ENCODE results near the gene EIF2D.

The EIF2D gene

DNA sequence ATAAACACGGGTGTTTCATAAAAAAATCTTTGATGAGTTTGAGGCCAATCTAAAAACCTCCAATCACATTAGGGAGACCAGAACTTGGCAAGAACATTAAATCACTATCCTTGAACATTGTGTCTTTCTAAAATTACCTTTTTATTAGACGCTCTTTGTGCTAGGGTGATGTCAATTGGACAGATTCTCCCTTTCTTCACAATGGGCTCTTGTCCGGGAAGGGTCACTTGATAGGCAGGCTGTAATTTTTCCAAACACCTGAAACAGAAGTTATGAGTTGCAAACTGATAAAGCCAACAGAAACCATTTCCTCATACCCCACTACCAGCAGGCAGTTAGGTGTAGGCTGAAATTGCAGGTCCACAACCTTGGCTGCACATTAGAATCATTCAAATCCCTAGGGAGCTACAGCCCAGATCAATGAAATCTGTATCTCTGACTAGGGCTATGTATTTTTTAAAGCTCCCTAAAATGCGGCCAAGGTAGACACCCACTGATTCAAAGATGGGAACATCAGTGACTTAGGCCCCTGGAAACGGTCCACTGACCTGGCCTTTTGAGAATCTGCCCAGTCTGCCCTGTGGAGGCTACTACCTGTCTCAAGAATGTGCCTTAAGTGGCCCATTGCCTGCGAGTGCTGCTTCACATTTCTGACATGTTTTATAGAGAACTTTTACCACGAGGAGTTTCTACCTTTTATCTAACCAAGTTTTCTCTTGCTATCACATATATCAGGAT is 16.5 kb downstream of the EIF2D start:
- Histone ChIP-seq H3K9me3 (ENCODE audit: low read length) (no peaks in the 10 kb centered on the region), H3K27ac (ENCODE audit: low read depth, low read length) (no peak overlapping the region), H3K36me3 (ENCODE audit: insufficient read depth, low read length) (peaks cover 85% of the 10 kb centered on the region), H3K9ac (ENCODE audit: low read length) (no peak overlapping the region), H3K4me1 (ENCODE audit: insufficient read depth, low read length) (no peaks in the 10 kb centered on the region), H3K4me3 (ENCODE audit: low read depth in 1 of 2, low read length in 2 of 2) (no peak overlapping the region), H3K27me3 (ENCODE audit: control insufficient read depth in 1 of 2, insufficient read depth in 2 of 2, low read length in 2 of 2) (no peaks in the 10 kb centered on the region)

DNA sequence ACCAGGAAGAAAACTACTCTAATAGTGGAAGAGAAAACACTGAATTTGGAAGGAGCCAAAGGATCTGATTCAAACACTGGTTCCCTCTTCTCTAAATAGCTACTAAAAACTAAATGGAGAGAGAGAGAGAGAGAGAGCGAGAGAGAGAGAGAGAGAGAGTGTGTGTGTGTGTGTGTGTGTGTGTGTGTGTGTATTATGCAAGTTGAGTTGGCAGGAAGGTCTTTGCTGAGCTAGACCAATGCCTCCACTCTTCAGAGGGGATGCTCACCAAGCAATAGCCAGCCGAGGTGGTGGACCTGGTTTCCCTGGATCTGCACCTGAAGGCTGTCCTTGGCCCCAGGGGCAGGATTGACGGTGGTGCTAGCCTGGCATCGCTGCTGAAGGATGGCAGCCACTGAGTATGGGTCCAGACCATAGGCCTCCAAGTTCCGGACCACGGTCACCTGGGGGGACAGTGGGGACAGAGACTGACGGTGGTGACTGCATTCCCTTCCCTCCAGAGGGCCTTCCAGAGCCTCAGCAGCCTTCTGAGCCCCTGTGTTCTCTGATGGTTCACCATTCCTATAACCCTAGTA is 18.8 kb downstream of the EIF2D start:
- H3K27ac ChIP-seq (ENCODE audit: low read depth, low read length): no peak overlapping the region
- H3K9ac ChIP-seq (ENCODE audit: low read length): no peak overlapping the region
- no peaks in the 10 kb centered on the region for H3K27me3 ChIP-seq (ENCODE audit: control insufficient read depth in 1 of 2, insufficient read depth in 2 of 2, low read length in 2 of 2)
- H3K4me3 ChIP-seq (ENCODE audit: low read depth in 1 of 2, low read length in 2 of 2): no peak overlapping the region
- H3K4me1 ChIP-seq (ENCODE audit: insufficient read depth, low read length): peaks cover 5% of the 10 kb centered on the region
- peaks cover 74% of the 10 kb centered on the region for H3K36me3 ChIP-seq (ENCODE audit: insufficient read depth, low read length)
- H3K9me3 ChIP-seq (ENCODE audit: low read length): no peaks in the 10 kb centered on the region

DNA sequence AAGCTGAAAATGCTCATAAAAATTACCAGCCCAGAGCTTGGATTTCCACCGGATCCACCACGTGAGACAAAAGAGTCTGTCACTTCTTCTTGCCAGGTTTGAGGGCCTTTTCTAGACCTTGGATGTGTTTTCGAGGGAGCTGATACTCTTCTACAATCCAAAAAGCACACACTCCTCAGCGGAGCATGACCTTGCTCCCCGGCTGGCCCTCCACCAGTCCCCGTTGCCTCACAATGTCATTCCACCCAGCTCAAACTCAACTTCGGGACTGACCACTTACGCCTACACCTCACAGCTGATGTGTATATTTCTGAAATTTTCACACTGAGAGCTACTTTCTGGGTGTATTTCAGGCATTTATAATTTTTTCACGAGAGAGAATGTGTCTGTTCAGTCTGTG is 20.6 kb downstream of the EIF2D start:
- no peaks in the 10 kb centered on the region for H3K9me3 ChIP-seq (ENCODE audit: low read length)
- no peak overlapping the region for H3K27ac ChIP-seq (ENCODE audit: low read depth, low read length)
- no peak overlapping the region for H3K9ac ChIP-seq (ENCODE audit: low read length)
- peaks cover 6% of the 10 kb centered on the region for H3K4me1 ChIP-seq (ENCODE audit: insufficient read depth, low read length)
- H3K4me3 ChIP-seq (ENCODE audit: low read depth in 1 of 2, low read length in 2 of 2): no peak overlapping the region
- H3K36me3 ChIP-seq (ENCODE audit: insufficient read depth, low read length): peaks cover 76% of the 10 kb centered on the region
- no peaks in the 10 kb centered on the region for H3K27me3 ChIP-seq (ENCODE audit: control insufficient read depth in 1 of 2, insufficient read depth in 2 of 2, low read length in 2 of 2)

DNA sequence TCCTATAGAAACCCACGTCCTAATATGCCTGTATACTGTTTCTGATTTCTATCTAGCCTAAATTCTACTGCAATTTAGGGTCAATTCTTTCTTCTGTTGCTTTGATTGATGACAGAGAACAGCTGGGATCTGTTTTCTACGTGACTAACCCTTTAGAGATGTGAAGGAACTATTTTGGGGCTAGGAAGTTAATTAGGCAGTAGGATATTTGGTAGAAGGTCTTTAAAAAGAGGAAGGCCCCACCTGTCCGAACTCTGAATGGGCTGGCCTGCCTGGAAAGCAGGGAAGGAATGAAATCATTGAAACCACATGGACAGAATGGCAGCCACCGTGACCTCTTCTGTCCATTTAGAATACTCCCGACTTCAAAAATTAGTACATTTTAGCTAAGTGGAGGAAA is 21.0 kb downstream of the EIF2D start:
- Histone ChIP-seq H3K9ac (ENCODE audit: low read length) (no peak overlapping the region), H3K4me3 (ENCODE audit: low read depth in 1 of 2, low read length in 2 of 2) (no peak overlapping the region), H3K36me3 (ENCODE audit: insufficient read depth, low read length) (peaks cover 74% of the 10 kb centered on the region), H3K9me3 (ENCODE audit: low read length) (no peaks in the 10 kb centered on the region), H3K4me1 (ENCODE audit: insufficient read depth, low read length) (peaks cover 6% of the 10 kb centered on the region), H3K27ac (ENCODE audit: low read depth, low read length) (no peak overlapping the region), H3K27me3 (ENCODE audit: control insufficient read depth in 1 of 2, insufficient read depth in 2 of 2, low read length in 2 of 2) (no peaks in the 10 kb centered on the region)

DNA sequence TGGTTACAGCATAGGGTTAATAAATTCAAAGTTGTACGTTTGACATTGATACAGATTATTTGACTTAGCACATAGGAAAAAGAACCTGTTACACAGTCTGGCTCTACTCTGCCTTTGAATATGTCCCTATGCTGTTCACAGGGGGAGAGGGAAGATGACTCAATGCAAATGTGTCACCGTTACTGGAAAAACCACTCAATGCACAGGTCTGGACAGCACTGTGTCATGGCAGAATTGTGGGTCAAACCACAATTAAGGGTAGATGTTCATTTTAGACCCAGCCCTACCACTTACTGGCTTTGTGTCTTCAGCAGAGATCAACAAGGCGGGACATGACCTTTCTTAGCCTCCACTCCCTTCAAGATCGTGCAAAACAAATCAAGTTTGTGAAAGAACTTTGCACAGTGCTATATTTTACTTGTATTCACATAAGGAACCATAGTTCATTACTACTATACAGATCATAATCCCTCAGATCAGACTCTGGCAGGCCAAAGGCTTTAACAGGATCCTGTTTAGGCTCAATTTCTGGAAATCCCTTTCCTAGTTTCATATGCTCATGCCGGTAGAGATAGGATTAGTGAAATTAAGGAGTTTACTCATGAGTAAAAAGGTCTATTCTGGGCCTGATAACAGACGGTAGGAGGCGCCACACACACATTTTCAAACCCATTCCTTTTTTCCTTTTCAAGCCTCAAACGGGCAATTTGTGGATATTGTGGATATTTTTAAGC is 22.1 kb downstream of the EIF2D start:
- Histone ChIP-seq H3K9me3 (ENCODE audit: low read length) (no peaks in the 10 kb centered on the region), H3K4me1 (ENCODE audit: insufficient read depth, low read length) (peaks cover 6% of the 10 kb centered on the region), H3K27me3 (ENCODE audit: control insufficient read depth in 1 of 2, insufficient read depth in 2 of 2, low read length in 2 of 2) (no peaks in the 10 kb centered on the region), H3K36me3 (ENCODE audit: insufficient read depth, low read length) (peaks cover 63% of the 10 kb centered on the region), H3K27ac (ENCODE audit: low read depth, low read length) (no peak overlapping the region), H3K9ac (ENCODE audit: low read length) (no peak overlapping the region), H3K4me3 (ENCODE audit: low read depth in 1 of 2, low read length in 2 of 2) (no peak overlapping the region)

DNA sequence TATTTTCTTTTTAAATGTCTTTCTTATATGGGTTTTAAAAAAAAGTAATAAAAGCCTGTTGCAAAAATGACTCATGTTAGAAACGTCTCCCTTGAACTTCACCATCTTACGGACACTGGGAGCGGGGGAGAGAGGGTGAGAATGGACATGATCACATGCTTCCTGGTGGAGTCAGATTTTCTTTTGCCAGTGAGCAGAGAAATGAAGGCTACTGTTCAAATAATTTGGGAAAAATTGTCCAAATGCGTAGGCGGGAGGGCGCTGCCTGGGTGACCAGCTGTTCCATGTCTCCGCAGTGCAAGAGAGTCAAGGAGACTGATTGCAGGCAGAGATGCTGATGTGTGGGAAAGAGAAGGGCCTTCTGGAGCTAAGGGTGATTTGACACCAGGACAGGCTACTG is 23.1 kb downstream of the EIF2D start:
- no peak overlapping the region for H3K27ac ChIP-seq (ENCODE audit: low read depth, low read length)
- H3K9ac ChIP-seq (ENCODE audit: low read length): no peak overlapping the region
- peaks cover 55% of the 10 kb centered on the region for H3K36me3 ChIP-seq (ENCODE audit: insufficient read depth, low read length)
- H3K9me3 ChIP-seq (ENCODE audit: low read length): no peaks in the 10 kb centered on the region
- H3K4me3 ChIP-seq (ENCODE audit: low read depth in 1 of 2, low read length in 2 of 2): no peak overlapping the region
- H3K4me1 ChIP-seq (ENCODE audit: insufficient read depth, low read length): peaks cover 6% of the 10 kb centered on the region
- H3K27me3 ChIP-seq (ENCODE audit: control insufficient read depth in 1 of 2, insufficient read depth in 2 of 2, low read length in 2 of 2): no peaks in the 10 kb centered on the region

DNA sequence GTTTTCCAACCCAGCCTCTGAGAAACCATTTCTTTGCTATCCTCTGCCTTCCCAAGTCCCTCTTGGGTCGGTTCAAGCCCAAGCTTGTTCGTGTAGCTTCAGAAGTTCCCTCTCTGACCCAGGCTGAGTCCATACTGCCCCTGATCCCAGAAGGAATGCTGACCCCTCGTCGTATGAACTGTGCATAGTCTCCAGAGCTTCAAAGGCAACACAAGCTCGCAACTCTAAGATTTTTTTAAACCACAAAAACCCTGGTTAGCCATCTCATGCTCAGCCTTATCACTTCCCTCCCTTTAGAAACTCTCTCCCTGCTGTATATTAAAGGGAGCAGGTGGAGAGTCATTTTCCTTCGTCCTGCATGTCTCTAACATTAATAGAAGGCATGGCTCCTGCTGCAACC is 23.8 kb downstream of the EIF2D start:
- no peak overlapping the region for H3K9ac ChIP-seq (ENCODE audit: low read length)
- H3K27me3 ChIP-seq (ENCODE audit: control insufficient read depth in 1 of 2, insufficient read depth in 2 of 2, low read length in 2 of 2): no peaks in the 10 kb centered on the region
- H3K36me3 ChIP-seq (ENCODE audit: insufficient read depth, low read length): peaks cover 48% of the 10 kb centered on the region
- peak overlapping the region; percentile 14 for H3K27ac ChIP-seq (ENCODE audit: low read depth, low read length)
- H3K4me1 ChIP-seq (ENCODE audit: insufficient read depth, low read length): peaks cover 6% of the 10 kb centered on the region
- no peaks in the 10 kb centered on the region for H3K9me3 ChIP-seq (ENCODE audit: low read length)
- no peak overlapping the region for H3K4me3 ChIP-seq (ENCODE audit: low read depth in 1 of 2, low read length in 2 of 2)

- H3K27me3 ChIP-seq (ENCODE audit: control insufficient read depth in 1 of 2, insufficient read depth in 2 of 2, low read length in 2 of 2): no peaks in the 10 kb centered on the region
- no peak overlapping the region for H3K4me3 ChIP-seq (ENCODE audit: low read depth in 1 of 2, low read length in 2 of 2)
Observed at GRCh38 chr1:206587904-206588303, 24.4 kb downstream of the EIF2D start.

DNA sequence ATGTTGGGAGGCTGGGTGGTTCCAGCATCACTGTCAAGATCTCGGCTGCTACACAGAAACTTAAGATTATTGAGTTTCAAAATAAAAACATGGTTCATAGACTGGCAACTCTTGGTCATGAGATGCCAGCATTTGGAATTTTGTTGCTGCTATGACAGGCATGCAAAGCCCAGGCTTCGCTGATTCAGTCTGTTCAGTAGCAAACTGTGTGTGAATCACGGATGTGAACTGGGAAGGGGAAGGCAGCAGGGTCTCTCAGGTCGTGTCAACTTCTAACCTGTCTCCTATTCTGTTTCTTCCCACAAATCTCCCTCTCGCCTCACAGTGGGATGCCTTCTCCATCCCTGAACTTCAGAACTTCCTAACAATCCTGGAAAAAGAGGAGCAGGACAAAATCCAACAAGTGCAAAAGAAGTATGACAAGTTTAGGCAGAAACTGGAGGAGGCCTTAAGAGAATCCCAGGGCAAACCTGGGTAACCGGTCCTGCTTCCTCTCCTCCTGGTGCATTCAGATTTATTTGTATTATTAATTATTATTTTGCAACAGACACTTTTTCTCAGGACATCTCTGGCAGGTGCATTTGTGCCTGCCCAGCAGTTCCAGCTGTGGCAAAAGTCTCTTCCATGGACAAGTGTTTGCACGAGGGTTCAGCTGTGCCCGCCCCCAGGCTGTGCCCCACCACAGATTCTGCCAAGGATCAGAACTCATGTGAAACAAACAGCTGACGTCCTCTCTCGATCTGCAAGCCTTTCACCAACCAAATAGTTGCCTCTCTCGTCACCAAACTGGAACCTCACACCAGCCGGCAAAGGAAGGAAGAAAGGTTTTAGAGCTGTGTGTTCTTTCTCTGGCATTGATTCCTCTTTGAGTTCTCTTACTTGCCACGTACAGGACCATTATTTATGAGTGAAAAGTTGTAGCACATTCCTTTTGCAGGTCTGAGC is 25.5 kb downstream of the EIF2D start:
- no peaks in the 10 kb centered on the region for H3K9me3 ChIP-seq (ENCODE audit: low read length)
- H3K9ac ChIP-seq (ENCODE audit: low read length): no peak overlapping the region
- no peak overlapping the region for H3K4me3 ChIP-seq (ENCODE audit: low read depth in 1 of 2, low read length in 2 of 2)
- H3K27me3 ChIP-seq (ENCODE audit: control insufficient read depth in 1 of 2, insufficient read depth in 2 of 2, low read length in 2 of 2): no peaks in the 10 kb centered on the region
- peaks cover 34% of the 10 kb centered on the region for H3K36me3 ChIP-seq (ENCODE audit: insufficient read depth, low read length)
- H3K27ac ChIP-seq (ENCODE audit: low read depth, low read length): no peak overlapping the region
- H3K4me1 ChIP-seq (ENCODE audit: insufficient read depth, low read length): peaks cover 6% of the 10 kb centered on the region

More at GRCh38 chr1:206587904-206588303, 24.4 kb downstream of the EIF2D start:
- H3K9me3 ChIP-seq (ENCODE audit: low read length): no peaks in the 10 kb centered on the region
- no peak overlapping the region for H3K9ac ChIP-seq (ENCODE audit: low read length)
- peaks cover 43% of the 10 kb centered on the region for H3K36me3 ChIP-seq (ENCODE audit: insufficient read depth, low read length)
- no peak overlapping the region for H3K27ac ChIP-seq (ENCODE audit: low read depth, low read length)
- peaks cover 6% of the 10 kb centered on the region for H3K4me1 ChIP-seq (ENCODE audit: insufficient read depth, low read length)

DNA sequence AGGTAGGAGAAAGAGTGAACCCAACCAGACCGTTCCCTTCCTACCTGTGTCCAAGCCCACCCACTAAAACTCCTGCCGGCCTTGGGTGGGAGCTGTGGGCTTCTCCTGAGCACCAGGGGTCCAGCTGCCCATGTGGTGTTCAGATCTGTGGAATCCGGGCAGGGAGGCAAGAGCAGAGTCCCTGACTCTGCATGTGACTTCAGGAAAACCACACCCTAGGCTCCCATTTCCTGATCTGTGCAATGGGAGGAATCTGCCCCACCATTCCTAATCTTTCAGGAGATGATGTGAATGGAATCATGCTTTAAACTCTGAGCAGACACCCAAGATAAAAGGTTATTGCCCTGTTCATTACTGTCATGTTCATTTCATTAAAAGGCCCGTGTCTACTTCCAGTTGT is 27.6 kb downstream of the EIF2D start:
- no peak overlapping the region for H3K27ac ChIP-seq (ENCODE audit: low read depth, low read length)
- H3K9ac ChIP-seq (ENCODE audit: low read length): no peak overlapping the region
- no peaks in the 10 kb centered on the region for H3K27me3 ChIP-seq (ENCODE audit: control insufficient read depth in 1 of 2, insufficient read depth in 2 of 2, low read length in 2 of 2)
- H3K4me3 ChIP-seq (ENCODE audit: low read depth in 1 of 2, low read length in 2 of 2): no peak overlapping the region
- H3K4me1 ChIP-seq (ENCODE audit: insufficient read depth, low read length): peaks cover 6% of the 10 kb centered on the region
- peaks cover 23% of the 10 kb centered on the region for H3K36me3 ChIP-seq (ENCODE audit: insufficient read depth, low read length)
- no peaks in the 10 kb centered on the region for H3K9me3 ChIP-seq (ENCODE audit: low read length)

All from muscle layer of colon (tissue), 2 donors.